Smooth muscle cell (in vitro differentiated cells): ENCODE results near the gene RBMX. TPM values are rescaled to one million over a fixed set of nuclear protein-coding genes. Genes with fewer than 3 reads are reported as not detected.

Source experiments
- DNase-seq: peaks from one replicate; lab custom pipeline; 2025; ENCODE audit not compliant: unreplicated experiment; lab: John Stamatoyannopoulos, UW
- H2AFZ ChIP-seq: fragments of 200-600 bp; sonication (generic); 2 replicates; pipeline ENCODE4 v1.6.0; 2016; ENCODE audit warnings: antibody characterized with exemption, low read depth, mild to moderate bottlenecking
- H3F3A ChIP-seq: fragments of 200-600 bp; sonication (generic); 2 replicates; pipeline ENCODE4 v1.6.0; 2017; ENCODE audit warnings: antibody characterized with exemption, low read depth
- H3K27ac ChIP-seq: fragments of 200-600 bp; sonication (generic); 2 replicates; pipeline ENCODE4 v1.5.1; 2016; ENCODE audit warnings: low read depth, mild to moderate bottlenecking
- H3K27me3 ChIP-seq: fragments of 200-600 bp; sonication (generic); 2 replicates; pipeline ENCODE4 v1.6.1; 2016; ENCODE audit warnings: low read depth, mild to moderate bottlenecking
- H3K36me3 ChIP-seq: fragments of 200-600 bp; sonication (generic); 2 replicates; pipeline ENCODE4 v1.5.1; 2016; ENCODE audit warnings: low read depth
- H3K4me1 ChIP-seq: fragments of 200-600 bp; sonication (generic); 2 replicates; pipeline ENCODE4 v1.5.1; 2016; ENCODE audit warnings: low read depth
- H3K4me2 ChIP-seq: fragments of 200-600 bp; sonication (generic); 2 replicates; pipeline ENCODE4 v1.6.0; 2016; ENCODE audit warnings: mild to moderate bottlenecking
- H3K4me3 ChIP-seq: fragments of 200-600 bp; sonication (generic); 2 replicates; pipeline ENCODE4 v1.5.1; 2016; ENCODE audit warnings: mild to moderate bottlenecking
- H3K79me2 ChIP-seq: fragments of 200-600 bp; sonication (generic); 2 replicates; pipeline ENCODE4 v1.6.0; 2016; ENCODE audit warnings: low read depth, mild to moderate bottlenecking
- H3K9ac ChIP-seq: fragments of 200-600 bp; sonication (generic); 2 replicates; pipeline ENCODE4 v1.6.0; 2016; ENCODE audit warnings: low read depth
- H3K9me3 ChIP-seq: fragments of 200-600 bp; sonication (generic); replicated peaks from 2 replicates; pipeline ENCODE4 v1.5.1; 2016; ENCODE audit warnings: low read depth
- H4K20me1 ChIP-seq: fragments of 200-600 bp; sonication (generic); 2 replicates; pipeline ENCODE4 v1.6.0; 2016; ENCODE audit warnings: low read depth
- WGBS: methylation state at CpG from one replicate; pipeline ENCODE4 v1.1.7; 2016; ENCODE audit warnings: low lambda C conversion rate; 5-methylcytosine and 5-hydroxymethylcytosine counted together
- polyA plus RNA-seq: library from polyadenylated mRNA; unstranded; fragments of >200 nt; fragmentation: Nextera tagmentation; extraction: Ambion mirVana; gene quantifications from 2 replicates; pipeline ENCODE4 v1.2.1, GENCODE V29; 2016
- total RNA-seq: library from RNA; depleted of rRNA; stranded (reverse); fragments of >200 nt; gene quantifications from 2 replicates; pipeline ENCODE4 v1.2.3, GENCODE V29; 2014
- TF ChIP-seq, protein P1 (sequence below): fragments of 200-600 bp; sonication (generic); IDR thresholded peaks from 2 replicates; pipeline ENCODE4 v1.5.1; 2017; ENCODE audit warnings: borderline replicate concordance, mild to moderate bottlenecking, antibody characterized with exemption; ENCODE audit not compliant: insufficient read depth, poor library complexity, severe bottlenecking

RBMX gene
- total and polyA plus RNA-seq, 2 experiments from 2014 or later = 110 to 196 TPM

DNA sequence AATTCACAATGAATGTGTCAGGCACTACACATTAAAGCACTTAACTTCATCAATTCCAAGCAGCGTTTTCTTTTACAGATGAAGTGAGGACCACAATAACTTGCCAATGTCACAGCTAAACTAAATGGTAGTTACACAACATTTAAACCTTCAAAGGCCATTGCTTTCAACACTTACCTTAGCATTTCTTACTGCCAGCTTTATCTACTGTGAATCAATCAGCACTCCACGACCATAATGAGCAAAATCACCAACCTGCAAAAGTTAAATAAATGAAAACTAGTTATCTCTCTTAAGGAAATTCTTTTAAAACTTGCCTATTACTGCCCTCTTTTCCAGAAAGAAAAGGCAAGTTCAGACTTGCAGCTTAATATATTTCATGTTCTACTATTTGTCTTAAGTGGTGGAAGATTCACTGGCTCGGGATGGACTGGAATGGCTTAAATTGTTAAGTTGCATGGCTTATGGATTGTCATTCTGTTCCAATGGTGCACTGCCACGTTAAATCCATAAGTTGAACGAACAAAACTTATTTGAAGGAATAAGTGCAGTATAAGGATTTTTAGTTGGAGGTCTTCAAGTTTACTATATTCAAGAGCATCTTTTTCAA is 8.3 kb downstream of the RBMX start:
- no peak overlapping the region for H3K9ac ChIP-seq
- no peak overlapping the region for H3K4me2 ChIP-seq
- no peak overlapping the region for H3K4me3 ChIP-seq
- no peaks in the 10 kb centered on the region for H3K9me3 ChIP-seq
- DNase-seq = no peak
- no peak overlapping the region for H2AFZ ChIP-seq
- TF ChIP-seq, protein P1, sequence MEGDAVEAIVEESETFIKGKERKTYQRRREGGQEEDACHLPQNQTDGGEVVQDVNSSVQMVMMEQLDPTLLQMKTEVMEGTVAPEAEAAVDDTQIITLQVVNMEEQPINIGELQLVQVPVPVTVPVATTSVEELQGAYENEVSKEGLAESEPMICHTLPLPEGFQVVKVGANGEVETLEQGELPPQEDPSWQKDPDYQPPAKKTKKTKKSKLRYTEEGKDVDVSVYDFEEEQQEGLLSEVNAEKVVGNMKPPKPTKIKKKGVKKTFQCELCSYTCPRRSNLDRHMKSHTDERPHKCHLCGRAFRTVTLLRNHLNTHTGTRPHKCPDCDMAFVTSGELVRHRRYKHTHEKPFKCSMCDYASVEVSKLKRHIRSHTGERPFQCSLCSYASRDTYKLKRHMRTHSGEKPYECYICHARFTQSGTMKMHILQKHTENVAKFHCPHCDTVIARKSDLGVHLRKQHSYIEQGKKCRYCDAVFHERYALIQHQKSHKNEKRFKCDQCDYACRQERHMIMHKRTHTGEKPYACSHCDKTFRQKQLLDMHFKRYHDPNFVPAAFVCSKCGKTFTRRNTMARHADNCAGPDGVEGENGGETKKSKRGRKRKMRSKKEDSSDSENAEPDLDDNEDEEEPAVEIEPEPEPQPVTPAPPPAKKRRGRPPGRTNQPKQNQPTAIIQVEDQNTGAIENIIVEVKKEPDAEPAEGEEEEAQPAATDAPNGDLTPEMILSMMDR = no peak
- no peak overlapping the region for H3K27ac ChIP-seq
- no peaks in the 10 kb centered on the region for H3K4me1 ChIP-seq
- peaks cover 24% of the 10 kb centered on the region for H3K36me3 ChIP-seq
- peaks cover 12% of the 10 kb centered on the region for H3K79me2 ChIP-seq
- peaks cover 4% of the 10 kb centered on the region for H3F3A ChIP-seq
- peaks cover 71% of the 10 kb centered on the region for H4K20me1 ChIP-seq
- WGBS = 70% methylated on average over 5 of the region's 5 CpGs
- no peaks in the 10 kb centered on the region for H3K27me3 ChIP-seq

DNA sequence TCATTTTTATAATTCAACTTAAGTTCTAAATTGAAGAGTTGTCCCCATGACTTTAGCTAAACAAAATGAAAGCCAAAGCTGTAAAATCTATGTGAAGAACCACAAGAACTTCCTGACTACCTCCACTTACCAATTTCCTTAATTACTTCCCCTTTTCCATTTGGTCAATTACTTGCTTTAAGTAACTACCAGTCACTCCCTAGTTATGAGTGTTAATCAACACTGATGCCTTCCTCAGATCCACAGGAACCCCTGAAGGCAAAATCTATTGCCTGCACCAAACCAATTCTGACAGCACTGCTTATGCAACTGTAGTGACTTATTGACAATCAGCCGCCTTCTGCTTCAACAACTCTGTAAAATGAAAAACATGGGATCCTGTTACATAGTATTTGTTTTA is 10.5 kb downstream of the RBMX start:
- Histone ChIP-seq H3K9ac (no peak overlapping the region), H3K36me3 (peaks cover 24% of the 10 kb centered on the region), H3K9me3 (no peaks in the 10 kb centered on the region), H3K27me3 (no peaks in the 10 kb centered on the region), H3K4me2 (no peak overlapping the region), H3F3A (peaks cover 4% of the 10 kb centered on the region), H2AFZ (no peak overlapping the region), H4K20me1 (peaks cover 64% of the 10 kb centered on the region), H3K4me1 (no peaks in the 10 kb centered on the region), H3K4me3 (no peak overlapping the region), H3K27ac (no peak overlapping the region), H3K79me2 (no peaks in the 10 kb centered on the region)
- 95% methylated on average over 1 of the region's 1 CpG for WGBS
- DNase-seq = no peak
- TF ChIP-seq, protein P1 = no peak

DNA sequence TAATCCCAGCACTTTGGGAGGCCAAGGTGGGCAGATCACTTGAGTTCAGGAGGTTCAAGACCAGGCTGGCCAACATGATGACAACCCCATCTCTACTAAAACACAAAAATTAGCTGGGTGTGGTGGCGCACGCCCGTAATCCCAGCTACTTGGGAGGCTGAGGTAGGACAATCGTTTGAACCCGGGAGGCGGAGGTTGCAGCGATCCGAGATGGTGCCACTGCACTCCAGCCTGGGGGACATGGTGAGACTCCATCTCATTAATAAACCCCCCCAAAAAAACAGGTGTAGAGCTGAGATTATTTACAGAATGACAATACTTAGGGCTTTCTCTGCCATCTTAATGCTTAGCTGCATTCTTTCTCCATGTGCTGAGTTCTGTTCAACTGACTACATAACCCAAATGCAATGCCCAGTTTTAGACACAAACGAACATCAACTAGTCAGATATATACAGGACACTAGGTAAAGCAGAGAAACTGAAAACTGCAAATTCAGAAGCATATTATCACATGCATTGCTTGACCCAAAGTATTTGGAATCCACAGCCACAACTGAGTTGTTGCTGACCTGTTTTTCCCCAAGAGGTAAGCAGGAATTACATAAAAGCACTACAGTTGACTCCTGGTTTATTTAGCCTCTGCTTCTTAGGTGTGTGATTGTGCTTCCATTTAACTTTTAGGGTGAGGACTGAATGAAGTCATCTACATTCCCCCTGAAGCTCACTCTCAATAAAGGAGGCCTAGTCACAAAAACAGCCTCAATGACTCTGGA is 12.1 kb downstream of the RBMX start:
- 89% methylated on average over 9 of the region's 9 CpGs for WGBS
- DNase-seq = no peak
- Histone ChIP-seq H3F3A (peaks cover 4% of the 10 kb centered on the region), H3K36me3 (peaks cover 24% of the 10 kb centered on the region), H3K9me3 (no peaks in the 10 kb centered on the region), H3K27me3 (no peaks in the 10 kb centered on the region), H3K79me2 (no peaks in the 10 kb centered on the region), H3K27ac (no peak overlapping the region), H4K20me1 (peaks cover 57% of the 10 kb centered on the region), H3K4me1 (no peaks in the 10 kb centered on the region), H2AFZ (no peak overlapping the region), H3K4me3 (no peak overlapping the region), H3K4me2 (no peak overlapping the region), H3K9ac (no peak overlapping the region)
- TF ChIP-seq, protein P1 = no peak
